Gastrocnemius medialis (tissue), 4 donors: ENCODE results near the gene MACROD2. TPM values are rescaled to one million over a fixed set of nuclear protein-coding genes. Genes with fewer than 3 reads are reported as not detected.

Experiments
- ATAC-seq, 2 donors: fragments of 150-250 bp; one replicate each; pipeline ENCODE4 v1.9.1; 2016
- DNase-seq, 2 donors: peaks; one replicate each; pipeline ENCODE4 v3.0.0-alpha.2; 2019
- H3K27ac ChIP-seq, 4 donors: fragments of 200-600 bp; sonication (generic); 1 replicate in 1 of 4; 2 replicates in 3 of 4; pipeline ENCODE4 v1.5.1; 2016 to 2018; ENCODE audit warnings: mild to moderate bottlenecking in 2 of 4, moderate library complexity in 1 of 4
- H3K27me3 ChIP-seq, 3 donors: fragments of 200-600 bp; sonication (generic) in 2 of 3; 1 replicate in 1 of 3; 2 replicates in 2 of 3; pipeline versions ENCODE4 v1.5.1 to v1.6.0; 2016 to 2019; ENCODE audit warnings: mild to moderate bottlenecking in 1 of 3, moderate library complexity in 1 of 3
- H3K36me3 ChIP-seq, 2 donors: fragments of 200-600 bp; sonication (generic) in 1 of 2; one replicate each; pipeline ENCODE4 v1.5.1; 2017 to 2018
- H3K4me1 ChIP-seq, 2 donors: fragments of 200-600 bp; sonication (generic) in 1 of 2; one replicate each; pipeline ENCODE4 v1.5.1; 2016 to 2017; ENCODE audit warnings: mild to moderate bottlenecking in 2 of 2
- H3K4me3 ChIP-seq, 4 donors: fragments of 200-600 bp; sonication (generic) in 3 of 4; 1 replicate in 1 of 4; 2 replicates in 3 of 4; pipeline ENCODE4 v1.5.1; 2016 to 2019; ENCODE audit warnings: mild to moderate bottlenecking in 2 of 4
- H3K9me3 ChIP-seq, 3 donors: fragments of 200-600 bp; sonication (generic) in 2 of 3; 1 replicate in 1 of 3; 2 replicates in 2 of 3; pipeline ENCODE4 v1.5.1; 2016 to 2019
- POLR2A ChIP-seq, 2 donors: fragments of 450-650 bp; IDR thresholded peaks; one replicate each; pipeline ENCODE4 v1.6.1; 2017; ENCODE audit warnings: antibody characterized with exemption in 2 of 2, mild to moderate bottlenecking in 2 of 2, moderate library complexity in 2 of 2
- in situ Hi-C, 4 donors: fragments of 200-750 bp; cut with MboI; loops; one replicate each; pipeline versions ENCODE4 v1.15.0 to v1.8.0; 2017; ENCODE audit warnings: low sequenced_read_pairs in 4 of 4
- intact Hi-C: fragments of 100-400 bp; cut with DNase I; formaldehyde crosslinking; loops from one replicate; pipeline ENCODE4 v1.15.1; 2023; ENCODE audit warnings: low total_unique reads
- total RNA-seq, 4 donors: library from RNA; depleted of rRNA; stranded (reverse); fragments of >200 nt; gene quantifications; one replicate each; pipeline versions ENCODE4 v1.1.0 to v1.2.3, GENCODE V29; 2016
- TF ChIP-seq, protein P1 (sequence below), 5 experiments: fragments of 450-650 bp in 3 of 5; fragments of 200-600 bp in 2 of 5; sonication (generic) in 2 of 5; IDR thresholded peaks in 4 of 5; conservative IDR thresholded peaks in 1 of 5; 1 replicate in 4 of 5; 2 replicates in 1 of 5; pipeline ENCODE4 v1.5.1; 2016 to 2019; ENCODE audit warnings: antibody characterized with exemption in 5 of 5, mild to moderate bottlenecking in 3 of 5, moderate library complexity in 3 of 5

Gene MACROD2
- total RNA-seq, 4 donors from 2014 or later = 1.8 to 10.2 (median 3.6) TPM

DNA sequence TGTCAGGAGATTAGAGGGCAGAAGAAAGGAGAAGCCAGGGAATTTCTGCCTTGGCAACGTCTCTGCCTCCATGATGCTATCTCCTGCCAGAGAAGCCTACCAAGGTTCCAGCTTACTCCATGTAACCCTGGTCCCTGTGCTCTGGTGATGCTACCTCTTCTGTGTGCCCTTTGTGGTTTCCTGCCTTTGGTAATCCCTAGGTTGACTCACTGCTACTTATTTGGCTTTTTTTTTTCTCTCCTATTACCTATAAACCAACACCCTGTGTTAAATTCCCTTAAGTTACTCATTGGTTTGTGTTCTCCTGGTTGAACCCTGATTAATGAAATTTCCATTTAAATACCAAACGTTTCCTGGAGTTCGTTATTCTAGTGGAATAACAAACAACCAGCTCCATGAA lies 869.9 kb downstream of the MACROD2 start:
- DNase-seq = no peak
- TF ChIP-seq POLR2A (IDR thresholded peaks at IDR 0.05) = no peak
- TF ChIP-seq, protein P1, sequence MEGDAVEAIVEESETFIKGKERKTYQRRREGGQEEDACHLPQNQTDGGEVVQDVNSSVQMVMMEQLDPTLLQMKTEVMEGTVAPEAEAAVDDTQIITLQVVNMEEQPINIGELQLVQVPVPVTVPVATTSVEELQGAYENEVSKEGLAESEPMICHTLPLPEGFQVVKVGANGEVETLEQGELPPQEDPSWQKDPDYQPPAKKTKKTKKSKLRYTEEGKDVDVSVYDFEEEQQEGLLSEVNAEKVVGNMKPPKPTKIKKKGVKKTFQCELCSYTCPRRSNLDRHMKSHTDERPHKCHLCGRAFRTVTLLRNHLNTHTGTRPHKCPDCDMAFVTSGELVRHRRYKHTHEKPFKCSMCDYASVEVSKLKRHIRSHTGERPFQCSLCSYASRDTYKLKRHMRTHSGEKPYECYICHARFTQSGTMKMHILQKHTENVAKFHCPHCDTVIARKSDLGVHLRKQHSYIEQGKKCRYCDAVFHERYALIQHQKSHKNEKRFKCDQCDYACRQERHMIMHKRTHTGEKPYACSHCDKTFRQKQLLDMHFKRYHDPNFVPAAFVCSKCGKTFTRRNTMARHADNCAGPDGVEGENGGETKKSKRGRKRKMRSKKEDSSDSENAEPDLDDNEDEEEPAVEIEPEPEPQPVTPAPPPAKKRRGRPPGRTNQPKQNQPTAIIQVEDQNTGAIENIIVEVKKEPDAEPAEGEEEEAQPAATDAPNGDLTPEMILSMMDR (IDR thresholded peaks at IDR 0.05 in 4 of 5, conservative IDR thresholded peaks at IDR 0.05 in 1 of 5) = no peak
- Histone ChIP-seq H3K27me3 (no peaks in the 10 kb centered on the region), H3K4me1 (no peaks in the 10 kb centered on the region), H3K27ac (no peak overlapping the region), H3K4me3 (no peak overlapping the region), H3K9me3 (no peaks in the 10 kb centered on the region), H3K36me3 (no peaks in the 10 kb centered on the region)
- ATAC-seq = no peak
- in situ Hi-C loops = no loop called here
- intact Hi-C loops = no loop called here

DNA sequence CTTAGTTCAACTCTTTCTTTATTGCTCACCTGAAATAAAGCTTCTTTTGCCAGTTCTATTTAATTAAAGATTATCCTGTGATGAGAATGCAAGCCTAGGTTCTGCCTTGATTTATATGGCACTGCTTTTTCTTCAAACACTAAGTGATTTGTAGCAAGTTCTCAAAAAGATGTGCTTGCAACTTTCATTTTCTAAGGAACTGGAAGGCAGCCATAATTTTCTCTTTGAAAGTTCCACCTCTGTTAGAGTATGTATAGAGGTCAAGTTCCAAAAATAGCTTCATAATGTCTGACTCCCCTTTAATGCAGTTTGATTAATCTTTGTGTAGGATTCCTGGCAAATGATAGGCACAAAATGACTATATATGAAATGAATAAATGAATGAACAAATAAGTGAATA lies 870.4 kb downstream of the MACROD2 start:
- no peaks in the 10 kb centered on the region for H3K36me3 ChIP-seq

DNA sequence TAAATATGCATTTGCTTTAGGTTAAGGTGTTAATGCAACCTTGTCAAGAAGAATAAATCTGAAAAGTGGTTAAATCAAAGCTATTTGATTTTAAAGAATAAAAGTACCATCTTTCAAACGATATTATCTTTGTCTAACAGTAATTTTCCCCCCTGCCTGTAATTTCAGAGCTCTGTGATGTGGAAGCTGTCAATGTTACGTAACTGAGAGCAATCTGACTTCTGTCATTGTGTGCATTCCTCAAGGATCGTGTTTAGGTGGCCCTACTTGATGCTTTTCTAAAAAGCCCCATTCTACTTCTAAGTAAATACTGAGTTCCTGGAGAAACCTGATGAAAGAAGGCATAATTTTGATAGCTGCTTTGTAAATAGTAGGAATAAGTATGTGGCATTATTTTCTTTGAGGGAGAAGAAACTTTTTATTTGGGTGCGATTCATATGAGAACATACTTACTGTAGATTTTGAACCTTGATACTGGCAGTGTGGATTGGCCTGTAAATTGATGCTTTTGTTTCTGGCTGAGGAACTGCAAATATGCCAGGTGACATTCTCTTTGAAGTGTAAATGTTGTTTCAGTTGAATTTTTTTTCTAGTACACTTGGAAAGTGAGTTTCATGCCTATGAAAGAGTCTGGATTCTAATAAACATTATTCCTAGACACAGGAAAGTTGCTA lies 871.7 kb downstream of the MACROD2 start:
- in situ Hi-C loops (no loop called here), intact Hi-C loops (no loop called here)
- TF ChIP-seq, protein P1 (IDR thresholded peaks at IDR 0.05 in 4 of 5, conservative IDR thresholded peaks at IDR 0.05 in 1 of 5) = no peak
- TF ChIP-seq POLR2A (IDR thresholded peaks at IDR 0.05) = no peak
- H3K4me1 ChIP-seq = no peaks in the 10 kb centered on the region
- ATAC-seq (no peak), DNase-seq (no peak)
- H3K9me3 ChIP-seq = no peaks in the 10 kb centered on the region
- H3K27me3 ChIP-seq = no peaks in the 10 kb centered on the region
- H3K36me3 ChIP-seq = no peaks in the 10 kb centered on the region
- no peak overlapping the region for H3K27ac ChIP-seq
- no peak overlapping the region for H3K4me3 ChIP-seq

More for the DNA sequence above, 870.4 kb downstream of the MACROD2 start:
- in situ Hi-C loops (no loop called here), intact Hi-C loops (no loop called here)
- H3K4me1 ChIP-seq = no peaks in the 10 kb centered on the region
- H3K4me3 ChIP-seq = no peak overlapping the region
- DNase-seq = no peak
- no peaks in the 10 kb centered on the region for H3K27me3 ChIP-seq
- H3K27ac ChIP-seq = no peak overlapping the region
- H3K9me3 ChIP-seq = no peaks in the 10 kb centered on the region
- ATAC-seq = no peak
- no peak for TF ChIP-seq POLR2A (IDR thresholded peaks at IDR 0.05)
- TF ChIP-seq, protein P1 (IDR thresholded peaks at IDR 0.05 in 4 of 5, conservative IDR thresholded peaks at IDR 0.05 in 1 of 5) = no peak

DNA sequence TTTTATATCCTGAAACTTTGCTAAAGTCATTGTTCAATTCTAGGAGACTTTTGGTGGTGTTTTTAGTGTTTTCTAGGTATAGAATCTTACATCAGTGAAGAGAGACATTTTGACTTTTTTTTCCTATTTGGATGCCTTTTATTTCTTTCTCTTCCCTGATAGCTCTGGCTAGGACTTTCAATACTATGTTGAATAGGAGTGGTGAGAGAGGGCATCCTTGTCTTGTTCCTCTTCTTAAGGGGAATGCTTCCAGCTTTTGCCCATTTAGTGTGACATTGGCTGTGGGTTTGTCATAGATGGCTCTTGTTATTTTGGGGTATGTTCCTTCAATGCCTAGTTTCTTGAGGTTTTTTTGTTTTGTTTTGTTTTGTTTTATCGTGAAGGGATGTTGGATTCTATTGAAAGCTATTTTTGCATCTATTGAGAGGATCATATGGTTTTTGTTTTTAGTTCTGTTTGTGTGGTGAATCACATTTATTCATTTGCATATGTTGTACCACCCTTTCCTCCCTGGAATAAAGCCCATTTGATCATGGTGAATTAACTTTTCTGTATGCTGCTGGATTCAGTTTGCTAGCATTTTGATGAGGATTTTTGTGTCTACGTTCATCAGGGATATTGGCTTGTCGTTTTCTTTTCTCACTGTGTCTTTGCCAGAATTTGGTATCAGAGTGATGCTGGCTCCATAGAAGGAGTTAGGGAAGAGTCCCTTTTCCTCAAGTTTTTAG lies 882.1 kb downstream of the MACROD2 start:
- no peaks in the 10 kb centered on the region for H3K4me1 ChIP-seq
- ATAC-seq (no peak), DNase-seq (no peak)
- H3K27me3 ChIP-seq = no peaks in the 10 kb centered on the region
- H3K27ac ChIP-seq = no peak overlapping the region
- TF ChIP-seq, protein P1 (IDR thresholded peaks at IDR 0.05 in 4 of 5, conservative IDR thresholded peaks at IDR 0.05 in 1 of 5) = no peak
- TF ChIP-seq POLR2A (IDR thresholded peaks at IDR 0.05) = no peak
- H3K36me3 ChIP-seq = no peaks in the 10 kb centered on the region
- no peaks in the 10 kb centered on the region for H3K9me3 ChIP-seq
- in situ Hi-C loops = no loop called here
- no peak overlapping the region for H3K4me3 ChIP-seq
- intact Hi-C loops = no loop called here
